ENCODE data around the gene CCDC137. TPM values are rescaled to one million over a fixed set of nuclear protein-coding genes. Genes with fewer than 3 reads are reported as not detected.

Gene CCDC137
- polyA plus RNA-seq, 1 of the 3 experiments (the other 2 are of a cell fraction), result 62.4 TPM

DNA sequence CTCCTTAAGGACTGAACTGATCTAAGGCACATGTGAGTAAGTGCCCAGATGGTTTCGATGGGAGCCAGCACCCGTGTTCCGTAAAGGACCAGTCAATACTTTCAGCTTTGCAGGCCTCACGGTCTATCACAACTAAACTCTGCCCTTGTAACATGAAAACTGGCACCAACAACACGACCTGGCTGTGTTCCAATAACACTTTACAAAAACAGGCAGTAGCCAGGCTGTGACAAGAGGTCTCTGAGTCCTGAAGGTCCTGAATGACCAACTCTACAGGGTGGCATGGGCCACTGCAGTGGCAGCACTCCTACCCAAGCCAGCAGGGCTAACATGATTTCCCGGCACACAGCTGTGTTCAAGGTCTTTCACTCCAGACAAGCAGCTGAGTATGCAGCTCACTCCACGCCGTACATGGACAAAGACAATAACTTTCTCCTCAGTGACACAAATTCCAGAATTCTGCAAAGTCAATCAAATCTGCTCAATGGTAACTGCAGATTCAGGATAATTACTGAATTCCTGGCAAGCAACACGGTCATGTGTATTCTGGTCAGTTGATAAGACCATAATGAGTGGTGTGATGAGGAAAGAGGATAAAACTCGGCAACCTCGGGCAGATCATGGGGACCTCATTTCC, 44.9 kb upstream of the CCDC137 start:
- Histone ChIP-seq H3K9ac (no peak overlapping the region), H3K4me2 (no peak overlapping the region), H3K27me3 (ENCODE audit: insufficient read depth) (no peaks in the 10 kb centered on the region), H3K9me3 (no peaks in the 10 kb centered on the region), H4K20me1 (ENCODE audit: insufficient read depth) (peaks cover 49% of the 10 kb centered on the region), H3F3A (replicated peaks; ENCODE audit: insufficient read depth) (peaks cover 25% of the 10 kb centered on the region), H2AFZ (ENCODE audit: low read depth) (no peak overlapping the region), H3K27ac (ENCODE audit: low read depth in 2 of 2, low read length in 1 of 2) (peak overlapping the region in 1 of 2 experiments; percentile 4; a peak in 2 of 4 replicates), H3K9me2 (no peaks in the 10 kb centered on the region), H3K4me3 (ENCODE audit: low read depth in 2 of 2, low read length in 1 of 2) (no peak overlapping the region), H3K79me2 (ENCODE audit: insufficient read depth) (peaks cover 89% of the 10 kb centered on the region), H3K4me1 (ENCODE audit: control insufficient read depth in 1 of 2, insufficient read depth in 2 of 2, low read depth in 1 of 2, low read length in 1 of 2) (peaks cover 0 to 6% of the 10 kb centered on the region in 2 experiments; a peak in 1 of 4 replicates), H3K36me3 (replicated peaks in 1 of 2; ENCODE audit: control insufficient read depth in 1 of 2, insufficient read depth in 2 of 2, low read length in 1 of 2) (peaks cover 50 to 76% of the 10 kb centered on the region in 2 experiments)
- DNase-seq, result no peak
- ChIA-PET CTCF (interaction anchor here (1.3 to 8.9 kb wide), 3 partner anchors 13 to 21 kb away, joined by 3 to 55 read pairs (median 4); no protein-coding TSS in a partner anchor), POLR2A (interaction anchor here (0.6 kb wide), 1 partner anchor 111 kb away, joined by 3 read pairs; no protein-coding TSS in a partner anchor)
- TF ChIP-seq MXI1 (IDR thresholded peaks at IDR 0.05; ENCODE audit: low read depth, low read length), result peak; percentile 65
- TF ChIP-seq RXRA (IDR thresholded peaks at IDR 0.05; ENCODE audit: borderline replicate concordance, low read depth), result no peak
- TF ChIP-seq FOXJ3 (CRISPR knock-in tag; IDR thresholded peaks at IDR 0.05), result no peak
- WGBS (ENCODE audit: low lambda C conversion rate), result 88% methylated on average over 11 of the region's 11 CpGs

GRCh38 chr17:81630274-81630673, 36.3 kb upstream of the CCDC137 start:
- 89% methylated on average over 8 of the region's 8 CpGs for WGBS (ENCODE audit: low lambda C conversion rate)
- TF ChIP-seq EP300 (IDR thresholded peaks at IDR 0.05; ENCODE audit: borderline replicate concordance in 1 of 2, low read depth in 1 of 2, low read length in 1 of 2) (no peak), RXRA (IDR thresholded peaks at IDR 0.05; ENCODE audit: borderline replicate concordance, low read depth) (no peak)
- TF ChIP-seq, protein P1, sequence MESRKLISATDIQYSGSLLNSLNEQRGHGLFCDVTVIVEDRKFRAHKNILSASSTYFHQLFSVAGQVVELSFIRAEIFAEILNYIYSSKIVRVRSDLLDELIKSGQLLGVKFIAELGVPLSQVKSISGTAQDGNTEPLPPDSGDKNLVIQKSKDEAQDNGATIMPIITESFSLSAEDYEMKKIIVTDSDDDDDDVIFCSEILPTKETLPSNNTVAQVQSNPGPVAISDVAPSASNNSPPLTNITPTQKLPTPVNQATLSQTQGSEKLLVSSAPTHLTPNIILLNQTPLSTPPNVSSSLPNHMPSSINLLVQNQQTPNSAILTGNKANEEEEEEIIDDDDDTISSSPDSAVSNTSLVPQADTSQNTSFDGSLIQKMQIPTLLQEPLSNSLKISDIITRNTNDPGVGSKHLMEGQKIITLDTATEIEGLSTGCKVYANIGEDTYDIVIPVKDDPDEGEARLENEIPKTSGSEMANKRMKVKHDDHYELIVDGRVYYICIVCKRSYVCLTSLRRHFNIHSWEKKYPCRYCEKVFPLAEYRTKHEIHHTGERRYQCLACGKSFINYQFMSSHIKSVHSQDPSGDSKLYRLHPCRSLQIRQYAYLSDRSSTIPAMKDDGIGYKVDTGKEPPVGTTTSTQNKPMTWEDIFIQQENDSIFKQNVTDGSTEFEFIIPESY (IDR thresholded peaks at IDR 0.05; ENCODE audit: borderline replicate concordance, low read depth), result no peak
- H4K20me1 ChIP-seq (ENCODE audit: insufficient read depth), result peaks cover 59% of the 10 kb centered on the region
- peaks cover 96% of the 10 kb centered on the region for H3K79me2 ChIP-seq (ENCODE audit: insufficient read depth)
- no peaks in the 10 kb centered on the region for H3K9me3 ChIP-seq
- no peak overlapping the region for H3K4me2 ChIP-seq
- CTCF ChIA-PET, result interaction anchor here (3.1 kb wide), 1 partner anchor 29 kb away, joined by 11 read pairs; no protein-coding TSS in a partner anchor
- peaks cover 16% of the 10 kb centered on the region for H3F3A ChIP-seq (replicated peaks; ENCODE audit: insufficient read depth)
- H3K27ac ChIP-seq (ENCODE audit: low read depth in 2 of 2, low read length in 1 of 2), result no peak overlapping the region
- no peak for DNase-seq
- H3K4me3 ChIP-seq (ENCODE audit: low read depth in 2 of 2, low read length in 1 of 2), result no peak overlapping the region
- POLR2A ChIA-PET, result no interaction called here
- no peaks in the 10 kb centered on the region for H3K9me2 ChIP-seq
- no peak overlapping the region for H3K9ac ChIP-seq
- peaks cover 0 to 6% of the 10 kb centered on the region in 2 experiments; a peak in 2 of 4 replicates for H3K4me1 ChIP-seq (ENCODE audit: control insufficient read depth in 1 of 2, insufficient read depth in 2 of 2, low read depth in 1 of 2, low read length in 1 of 2)
- H3K27me3 ChIP-seq (ENCODE audit: insufficient read depth), result no peaks in the 10 kb centered on the region
- no peak overlapping the region for H2AFZ ChIP-seq (ENCODE audit: low read depth)
- H3K36me3 ChIP-seq (replicated peaks in 1 of 2; ENCODE audit: control insufficient read depth in 1 of 2, insufficient read depth in 2 of 2, low read length in 1 of 2), result peaks cover 20 to 73% of the 10 kb centered on the region in 2 experiments

GRCh38 chr17:81631482-81631881, 35.1 kb upstream of the CCDC137 start:
- peaks cover 67% of the 10 kb centered on the region for H4K20me1 ChIP-seq (ENCODE audit: insufficient read depth)
- no peaks in the 10 kb centered on the region for H3K9me2 ChIP-seq
- ChIA-PET CTCF (interaction anchor here (1.8 kb wide), 1 partner anchor 30 kb away, joined by 8 read pairs; no protein-coding TSS in a partner anchor), POLR2A (no interaction called here)
- no peak overlapping the region for H3K9ac ChIP-seq
- WGBS (ENCODE audit: low lambda C conversion rate), result 84% methylated on average over 7 of the region's 7 CpGs
- H3K36me3 ChIP-seq (replicated peaks in 1 of 2; ENCODE audit: control insufficient read depth in 1 of 2, insufficient read depth in 2 of 2, low read length in 1 of 2), result peaks cover 13 to 61% of the 10 kb centered on the region in 2 experiments
- H3K4me1 ChIP-seq (ENCODE audit: control insufficient read depth in 1 of 2, insufficient read depth in 2 of 2, low read depth in 1 of 2, low read length in 1 of 2), result peaks cover 7 to 12% of the 10 kb centered on the region in 2 experiments; a peak in 3 of 4 replicates
- no peaks in the 10 kb centered on the region for H3K9me3 ChIP-seq
- peaks cover 11% of the 10 kb centered on the region for H3F3A ChIP-seq (replicated peaks; ENCODE audit: insufficient read depth)
- no peak overlapping the region for H3K4me3 ChIP-seq (ENCODE audit: low read depth in 2 of 2, low read length in 1 of 2)
- peaks cover 96% of the 10 kb centered on the region for H3K79me2 ChIP-seq (ENCODE audit: insufficient read depth)
- no peak overlapping the region for H3K27ac ChIP-seq (ENCODE audit: low read depth in 2 of 2, low read length in 1 of 2)
- H2AFZ ChIP-seq (ENCODE audit: low read depth), result no peak overlapping the region
- DNase-seq, result no peak
- no peak overlapping the region for H3K4me2 ChIP-seq
- H3K27me3 ChIP-seq (ENCODE audit: insufficient read depth), result no peaks in the 10 kb centered on the region
- no peak for TF ChIP-seq TCF12 (IDR thresholded peaks at IDR 0.05)
- TF ChIP-seq USF2 (IDR thresholded peaks at IDR 0.05; ENCODE audit: borderline replicate concordance, low read depth, low read length), result no peak
- no peak for TF ChIP-seq TEAD4 (IDR thresholded peaks at IDR 0.05; ENCODE audit: borderline replicate concordance, insufficient read depth)
- no peak for TF ChIP-seq NRF1 (IDR thresholded peaks at IDR 0.05; ENCODE audit: low read depth, low read length)
- no peak for TF ChIP-seq PBX3 (IDR thresholded peaks at IDR 0.05)
- TF ChIP-seq EP300 (IDR thresholded peaks at IDR 0.05; ENCODE audit: borderline replicate concordance in 1 of 2, low read depth in 1 of 2, low read length in 1 of 2), result no peak
- TF ChIP-seq, protein P2, sequence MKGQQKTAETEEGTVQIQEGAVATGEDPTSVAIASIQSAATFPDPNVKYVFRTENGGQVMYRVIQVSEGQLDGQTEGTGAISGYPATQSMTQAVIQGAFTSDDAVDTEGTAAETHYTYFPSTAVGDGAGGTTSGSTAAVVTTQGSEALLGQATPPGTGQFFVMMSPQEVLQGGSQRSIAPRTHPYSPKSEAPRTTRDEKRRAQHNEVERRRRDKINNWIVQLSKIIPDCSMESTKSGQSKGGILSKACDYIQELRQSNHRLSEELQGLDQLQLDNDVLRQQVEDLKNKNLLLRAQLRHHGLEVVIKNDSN (IDR thresholded peaks at IDR 0.05; ENCODE audit: borderline replicate concordance, low read depth), result no peak
- no peak for TF ChIP-seq EZH2phosphoT487 (IDR thresholded peaks at IDR 0.05; ENCODE audit: borderline replicate concordance, low read depth)
- TF ChIP-seq MXI1 (IDR thresholded peaks at IDR 0.05; ENCODE audit: low read depth, low read length), result no peak
- TF ChIP-seq SIN3A (IDR thresholded peaks at IDR 0.05; ENCODE audit: borderline replicate concordance, low read depth, low read length), result no peak
- TF ChIP-seq ELF1 (IDR thresholded peaks at IDR 0.05), result no peak
